ENCODE measurements around the gene KIF17. TPM values are rescaled to one million over a fixed set of nuclear protein-coding genes. Genes with fewer than 3 reads are reported as not detected.

The KIF17 gene
- total and polyA plus RNA-seq, 4 donors: 4.1 to 9.6 (median 5.9) TPM

GRCh38 chr1:20721117-20722061 lies 3.6 kb upstream of the KIF17 start:
- peaks cover 0 to under 1% (median 0%) of the 10 kb centered on the region in 4 donors for H3K9me3 ChIP-seq (ENCODE audit: control insufficient read depth in 4 of 4, insufficient read depth in 3 of 4, low read length in 3 of 4)
- no peak for TF ChIP-seq CTCF (IDR thresholded peaks at IDR 0.05; ENCODE audit: control extremely low read depth, extremely low read depth)
- no peak overlapping the region for H3K27ac ChIP-seq (ENCODE audit: low read depth in 1 of 2, low read length in 1 of 2)
- ATAC-seq (ENCODE audit: insufficient read depth, low FRiP score): no peak
- H3K36me3 ChIP-seq (ENCODE audit: control insufficient read depth in 4 of 4, insufficient read depth in 4 of 4, low read length in 4 of 4): no peaks in the 10 kb centered on the region
- peak in 1 of 3 donors; percentile 9 for DNase-seq
- no peak overlapping the region for H3K4me3 ChIP-seq
- WGBS, 2 donors: 93 to 94% methylated on average over 29 of the region's 29 CpGs
- H3K27me3 ChIP-seq (ENCODE audit: control insufficient read depth in 3 of 3, insufficient read depth in 3 of 3, low read length in 2 of 3): peaks cover 0 to 21% (median 4%) of the 10 kb centered on the region in 3 donors
- no peak overlapping the region for H3K9ac ChIP-seq (ENCODE audit: insufficient read depth in 1 of 2, low read length in 2 of 2)
- peaks cover 0 to 4% (median 0%) of the 10 kb centered on the region in 5 donors for H3K4me1 ChIP-seq (ENCODE audit: control insufficient read depth in 5 of 5, insufficient read depth in 5 of 5, low read length in 5 of 5)

GRCh38 chr1:20720631-20721091 lies 2.9 kb upstream of the KIF17 start:
- H3K9ac ChIP-seq (ENCODE audit: insufficient read depth in 1 of 2, low read length in 2 of 2): no peak overlapping the region
- DNase-seq (no peak), ATAC-seq (ENCODE audit: insufficient read depth, low FRiP score) (no peak)
- no peaks in the 10 kb centered on the region for H3K9me3 ChIP-seq (ENCODE audit: control insufficient read depth in 4 of 4, insufficient read depth in 3 of 4, low read length in 3 of 4)
- TF ChIP-seq CTCF (IDR thresholded peaks at IDR 0.05; ENCODE audit: control extremely low read depth, extremely low read depth): no peak
- H3K4me1 ChIP-seq (ENCODE audit: control insufficient read depth in 5 of 5, insufficient read depth in 5 of 5, low read length in 5 of 5): peaks cover 0 to 4% (median 0%) of the 10 kb centered on the region in 5 donors
- peaks cover 0 to 23% (median 5%) of the 10 kb centered on the region in 3 donors for H3K27me3 ChIP-seq (ENCODE audit: control insufficient read depth in 3 of 3, insufficient read depth in 3 of 3, low read length in 2 of 3)
- no peak overlapping the region for H3K27ac ChIP-seq (ENCODE audit: low read depth in 1 of 2, low read length in 1 of 2)
- 92 to 94% methylated on average over 12 of the region's 12 CpGs for WGBS, 2 donors
- H3K4me3 ChIP-seq: no peak overlapping the region
- H3K36me3 ChIP-seq (ENCODE audit: control insufficient read depth in 4 of 4, insufficient read depth in 4 of 4, low read length in 4 of 4): no peaks in the 10 kb centered on the region

- no peak for DNase-seq
- Histone ChIP-seq H3K9ac (ENCODE audit: insufficient read depth in 1 of 2, low read length in 2 of 2) (no peak overlapping the region), H3K27ac (ENCODE audit: low read depth in 1 of 2, low read length in 1 of 2) (no peak overlapping the region), H3K9me3 (ENCODE audit: control insufficient read depth in 4 of 4, insufficient read depth in 3 of 4, low read length in 3 of 4) (no peaks in the 10 kb centered on the region), H3K27me3 (ENCODE audit: control insufficient read depth in 3 of 3, insufficient read depth in 3 of 3, low read length in 2 of 3) (peaks cover 0 to 23% (median 5%) of the 10 kb centered on the region in 3 donors), H3K4me3 (no peak overlapping the region), H3K4me1 (ENCODE audit: control insufficient read depth in 5 of 5, insufficient read depth in 5 of 5, low read length in 5 of 5) (peaks cover 0 to 4% (median 0%) of the 10 kb centered on the region in 5 donors), H3K36me3 (ENCODE audit: control insufficient read depth in 4 of 4, insufficient read depth in 4 of 4, low read length in 4 of 4) (no peaks in the 10 kb centered on the region)
- ATAC-seq (ENCODE audit: insufficient read depth, low FRiP score): no peak
- WGBS, 2 donors: 85 to 87% methylated on average over 5 of the region's 5 CpGs
- TF ChIP-seq CTCF (IDR thresholded peaks at IDR 0.05; ENCODE audit: control extremely low read depth, extremely low read depth): no peak
Measured at GRCh38 chr1:20719871-20720620, 2.2 kb upstream of the KIF17 start.

All from lung (tissue), 12 donors.